H9 (cell line): Measurements from ENCODE around the gene SRC. TPM values are rescaled to one million over a fixed set of nuclear protein-coding genes. Genes with fewer than 3 reads are reported as not detected.

Experiments used
- DNase-seq: peaks from one replicate; pipeline ENCODE4 v3.0.0-alpha.2; 2017
- H2AFZ ChIP-seq: one replicate; pipeline ENCODE4 v1.6.1; 2013; ENCODE audit warnings: mild to moderate bottlenecking, low read length, control low read depth, moderate library complexity
- H2AK5ac ChIP-seq: 2 replicates; pipeline ENCODE4 v1.6.1; 2013; ENCODE audit warnings: low read length, control low read depth, mixed read lengths; ENCODE audit not compliant: insufficient read length
- H2BK120ac ChIP-seq: one replicate; pipeline ENCODE4 v1.6.1; 2013; ENCODE audit warnings: low read depth, mild to moderate bottlenecking, low read length, control low read depth, inconsistent platforms; ENCODE audit not compliant: poor library complexity, severe bottlenecking
- H2BK12ac ChIP-seq: 2 replicates; pipeline ENCODE4 v1.6.1; 2013; ENCODE audit warnings: low read length, control low read depth, mixed read lengths, low read depth; ENCODE audit not compliant: insufficient read length
- H2BK15ac ChIP-seq: 2 replicates; pipeline ENCODE4 v1.6.1; 2013; ENCODE audit warnings: low read depth, low read length, control low read depth
- H2BK20ac ChIP-seq: one replicate; pipeline ENCODE4 v1.6.1; 2013; ENCODE audit warnings: low read depth, mild to moderate bottlenecking, low read length, control low read depth, inconsistent platforms; ENCODE audit not compliant: poor library complexity, severe bottlenecking
- H2BK5ac ChIP-seq: 2 replicates; pipeline ENCODE4 v1.6.1; 2013; ENCODE audit warnings: low read length, control low read depth, mixed read lengths; ENCODE audit not compliant: insufficient read length
- H3K14ac ChIP-seq: 2 replicates; pipeline ENCODE4 v1.6.1; 2013; ENCODE audit warnings: low read length, control low read depth; ENCODE audit not compliant: insufficient read depth
- H3K18ac ChIP-seq: 2 replicates; pipeline ENCODE4 v1.6.1; 2013; ENCODE audit warnings: low read depth, mild to moderate bottlenecking, mixed read lengths, low read length, control low read depth; ENCODE audit not compliant: insufficient read length
- H3K23ac ChIP-seq: 2 replicates; pipeline ENCODE4 v1.6.1; 2013; ENCODE audit warnings: low read length, control low read depth, mixed read lengths, low read depth; ENCODE audit not compliant: insufficient read length
- H3K23me2 ChIP-seq: 2 replicates; pipeline ENCODE4 v1.6.1; 2013; ENCODE audit warnings: low read depth, mild to moderate bottlenecking, mixed read lengths, low read length, control low read depth; ENCODE audit not compliant: insufficient read length, poor library complexity, severe bottlenecking
- H3K27ac ChIP-seq: 2 replicates; pipeline ENCODE4 v1.5.1; 2013; ENCODE audit warnings: low read length, control low read depth, mixed read lengths, low read depth; ENCODE audit not compliant: insufficient read length
- H3K27me3 ChIP-seq: 2 replicates; pipeline ENCODE4 v1.6.1; 2013; ENCODE audit warnings: low read length, control low read depth, inconsistent platforms; ENCODE audit not compliant: insufficient read depth
- H3K4ac ChIP-seq: 2 replicates; pipeline ENCODE4 v1.6.1; 2013; ENCODE audit warnings: low read depth, mild to moderate bottlenecking, control low read depth, inconsistent platforms, low read length, moderate library complexity
- H3K4me1 ChIP-seq: 2 replicates; pipeline ENCODE4 v1.6.1; 2013; ENCODE audit warnings: low read length, control low read depth, inconsistent platforms; ENCODE audit not compliant: insufficient read depth
- H3K4me2 ChIP-seq: 2 replicates; pipeline ENCODE4 v1.6.1; 2013; ENCODE audit warnings: low read length, control low read depth, mixed read lengths; ENCODE audit not compliant: insufficient read length, insufficient read depth
- H3K56ac ChIP-seq: 2 replicates; pipeline ENCODE4 v1.6.1; 2013; ENCODE audit warnings: low read depth, mild to moderate bottlenecking, mixed read lengths, low read length, control low read depth; ENCODE audit not compliant: insufficient read length
- H3K79me1 ChIP-seq: 2 replicates; pipeline ENCODE4 v1.6.1; 2013; ENCODE audit warnings: low read depth, mild to moderate bottlenecking, moderate library complexity, low read length, control low read depth, inconsistent platforms; ENCODE audit not compliant: insufficient read depth, poor library complexity, severe bottlenecking
- H3K79me2 ChIP-seq: 2 replicates; pipeline ENCODE4 v1.6.1; 2013; ENCODE audit warnings: low read length, control low read depth, inconsistent platforms; ENCODE audit not compliant: insufficient read depth
- H3K9ac ChIP-seq: 2 replicates; pipeline ENCODE4 v1.6.1; 2013; ENCODE audit warnings: low read length, control low read depth, mixed read lengths; ENCODE audit not compliant: insufficient read length; ENCODE audit errors: extremely low read depth
- H3K9me3 ChIP-seq: one replicate; pipeline ENCODE4 v1.6.1; 2013; ENCODE audit warnings: low read depth, low read length, inconsistent platforms; ENCODE audit not compliant: control insufficient read depth
- H3T11ph ChIP-seq: one replicate; pipeline ENCODE4 v1.6.1; 2013; ENCODE audit warnings: mild to moderate bottlenecking, low read length, control low read depth, inconsistent platforms
- H4K20me1 ChIP-seq: one replicate; pipeline ENCODE4 v1.6.1; 2013; ENCODE audit not compliant: control insufficient read depth, insufficient read length, insufficient read depth
- H4K5ac ChIP-seq: 2 replicates; pipeline ENCODE4 v1.6.1; 2013; ENCODE audit warnings: low read depth, mild to moderate bottlenecking, mixed read lengths, low read length, control low read depth; ENCODE audit not compliant: insufficient read length
- H4K8ac ChIP-seq: replicated peaks from 2 replicates; pipeline ENCODE4 v1.6.1; 2013; ENCODE audit warnings: low read length, control low read depth, mixed read lengths, low read depth; ENCODE audit not compliant: insufficient read length
- H4K91ac ChIP-seq: 2 replicates; pipeline ENCODE4 v1.6.1; 2013; ENCODE audit warnings: low read depth, mild to moderate bottlenecking, moderate library complexity, mixed read lengths, low read length, control low read depth; ENCODE audit not compliant: insufficient read length
- H3K27ac Mint-ChIP-seq, 3 experiments: 2 replicates in 2 of 3; 3 replicates in 1 of 3; pipeline ENCODE4 v1.8.0; 2020 to 2021; ENCODE audit warnings: mixed read lengths in 3 of 3, mild to moderate bottlenecking in 1 of 3, moderate library complexity in 1 of 3
- H3K27me3 Mint-ChIP-seq: 2 replicates; pipeline ENCODE4 v1.8.0; 2021; ENCODE audit warnings: low read depth, mild to moderate bottlenecking, moderate library complexity, mixed read lengths
- H3K36me3 Mint-ChIP-seq, 3 experiments: 2 replicates in 2 of 3; 3 replicates in 1 of 3; pipeline ENCODE4 v1.8.0; 2020 to 2021; ENCODE audit warnings: low read depth in 3 of 3, mixed read lengths in 3 of 3; ENCODE audit not compliant: insufficient read depth in 1 of 3
- H3K4me1 Mint-ChIP-seq, 2 experiments: 2 replicates each; pipeline ENCODE4 v1.8.0; 2020; ENCODE audit warnings: mixed read lengths in 2 of 2
- H3K4me3 Mint-ChIP-seq, 2 experiments: 2 replicates in 1 of 2; 3 replicates in 1 of 2; pipeline ENCODE4 v1.8.0; 2020 to 2021; ENCODE audit warnings: mild to moderate bottlenecking in 2 of 2, mixed read lengths in 2 of 2, moderate library complexity in 1 of 2
- H3K9me3 Mint-ChIP-seq, 2 experiments: 2 replicates in 1 of 2; 3 replicates in 1 of 2; pipeline ENCODE4 v1.8.0; 2020; ENCODE audit warnings: mild to moderate bottlenecking in 2 of 2, mixed read lengths in 2 of 2, moderate library complexity in 1 of 2
- CTCF ChIP-seq: fragments of 200-600 bp; sonication (generic); conservative IDR thresholded peaks from 3 replicates; pipeline ENCODE4 v1.8.0; 2021; ENCODE audit warnings: antibody characterized with exemption, mild to moderate bottlenecking
- WGBS: extraction: QIAGEN DNeasy Blood & Tissue Kit; methylation state at CpG from one replicate; pipeline ENCODE4 v1.1.7; 2013; ENCODE audit warnings: missing lambda C conversion rate, low lambda C conversion rate, mixed read lengths; ENCODE audit not compliant: insufficient read length; ENCODE audit errors: extremely low coverage; 5-methylcytosine and 5-hydroxymethylcytosine counted together
- total RNA-seq: library from RNA; stranded (reverse); gene quantifications from 2 replicates; pipeline ENCODE4 v1.2.1, GENCODE V29; 2021

Gene SRC
- total RNA-seq, 1 experiment from 2014 or later = 44.5 TPM

GRCh38 chr20:37353285-37353849, 7.4 kb downstream of the SRC start:
- DNase-seq = no peak
- Histone ChIP-seq H2BK12ac (no peak overlapping the region), H4K5ac (no peak overlapping the region), H3K4ac (no peak overlapping the region), H3K23ac (no peak overlapping the region), H3K23me2 (no peaks in the 10 kb centered on the region), H2BK120ac (no peak overlapping the region), H4K20me1 (no peaks in the 10 kb centered on the region), H3K4me1 (peaks cover 2% of the 10 kb centered on the region; the same call in 1 of the 2 replicates), H3K56ac (no peak overlapping the region), H3K14ac (no peak overlapping the region), H3K9me3 (no peaks in the 10 kb centered on the region), H2BK20ac (no peak overlapping the region), H3K27ac (no peak overlapping the region), H3K9ac (no peak overlapping the region), H2BK5ac (no peak overlapping the region), H3K4me2 (no peak overlapping the region), H4K8ac (no peak overlapping the region), H3K79me1 (no peaks in the 10 kb centered on the region), H4K91ac (no peak overlapping the region), H2BK15ac (no peak overlapping the region), H3K18ac (no peak overlapping the region), H3K27me3 (no peaks in the 10 kb centered on the region), H2AK5ac (no peak overlapping the region), H3T11ph (no peak overlapping the region), H3K79me2 (peaks cover 4% of the 10 kb centered on the region; the same call in 1 of the 2 replicates), H2AFZ (no peak overlapping the region)
- no peak for TF ChIP-seq CTCF
- peaks cover 2 to 23% (median 8%) of the 10 kb centered on the region in 3 experiments; a peak in 5 of 7 replicates for H3K36me3 Mint-ChIP-seq
- no CpG with 5 or more reads among the region's 13 CpGs for WGBS
- H3K4me1 Mint-ChIP-seq = peaks cover 18 to 25% of the 10 kb centered on the region in 2 experiments
- H3K27ac Mint-ChIP-seq = peak overlapping the region in 1 of 3 experiments; percentile 89; a peak in 2 of 7 replicates
- no peaks in the 10 kb centered on the region for H3K27me3 Mint-ChIP-seq
- H3K4me3 Mint-ChIP-seq = no peak overlapping the region
- no peaks in the 10 kb centered on the region for H3K9me3 Mint-ChIP-seq
